ENCODE measurements around the gene HCRTR1.

The HCRTR1 gene

GRCh38 chr1:31600641-31601040, 16.8 kb upstream of the HCRTR1 start:
- no peak for DNase-seq

GRCh38 chr1:31602081-31602480, 15.4 kb upstream of the HCRTR1 start:
- no peak for DNase-seq

GRCh38 chr1:31605908-31606427, 11.5 kb upstream of the HCRTR1 start:
- no peak for DNase-seq

GRCh38 chr1:31607360-31607759, 10.1 kb upstream of the HCRTR1 start:
- no peak for DNase-seq

- DNase-seq: no peak
These were observed 7.9 kb upstream of the HCRTR1 start for GRCh38 chr1:31609514-31610118.

- DNase-seq: no peak
These were observed 3.0 kb upstream of the HCRTR1 start for GRCh38 chr1:31614414-31615005.

GRCh38 chr1:31615414-31615813, 2.1 kb upstream of the HCRTR1 start:
- DNase-seq: no peak

GRCh38 chr1:31615939-31616338, 1.6 kb upstream of the HCRTR1 start:
- DNase-seq: no peak

- no peak for DNase-seq
These were observed 642 bp downstream of the HCRTR1 start for GRCh38 chr1:31617916-31618746.

GRCh38 chr1:31618916-31619846, 1.7 kb downstream of the HCRTR1 start:
- no peak for DNase-seq

GRCh38 chr1:31620631-31621497, 3.4 kb downstream of the HCRTR1 start:
- no peak for DNase-seq

GRCh38 chr1:31621498-31621820, 4.0 kb downstream of the HCRTR1 start:
- DNase-seq: no peak

- no peak for DNase-seq
These were observed 4.6 kb downstream of the HCRTR1 start for GRCh38 chr1:31621847-31622730.

GRCh38 chr1:31623365-31623764, 5.9 kb downstream of the HCRTR1 start:
- DNase-seq: no peak

GRCh38 chr1:31624309-31624708, 6.8 kb downstream of the HCRTR1 start:
- no peak for DNase-seq

- no peak for DNase-seq
These were observed 7.4 kb downstream of the HCRTR1 start for GRCh38 chr1:31624731-31625514.

GRCh38 chr1:31625561-31626222, 8.2 kb downstream of the HCRTR1 start:
- no peak for DNase-seq

GRCh38 chr1:31626223-31627207, 9.0 kb downstream of the HCRTR1 start:
- DNase-seq: no peak

Measured in NCI-H187 (cell line).